Measurements from ENCODE around the gene WFIKKN1.
A peak's percentile ranks its signal among the peaks of the same experiment; 100 is the strongest.

WFIKKN1 gene

GRCh38 chr16:640614-641013, 9.8 kb downstream of the WFIKKN1 start:
- Histone ChIP-seq H3K9me3 (ENCODE audit: severe bottlenecking) (no peaks in the 10 kb centered on the region), H3K36me3 (no peaks in the 10 kb centered on the region; the same call in 1 of the 2 replicates), H3K4me3 (ENCODE audit: low read depth, low read length) (no peak overlapping the region; the same call in 1 of the 2 replicates), H3K27ac (no peak overlapping the region), H3K27me3 (ENCODE audit: insufficient read depth, low read depth, severe bottlenecking) (no peaks in the 10 kb centered on the region)
- no peak for TF ChIP-seq CTCF (IDR thresholded peaks at IDR 0.05; ENCODE audit: low read depth, low read length)
- no peak for DNase-seq

- Histone ChIP-seq H3K4me3 (ENCODE audit: low read depth, low read length) (peak within 1 kb of the TSS; percentile 58), H3K9me3 (ENCODE audit: severe bottlenecking) (no peaks in the 10 kb centered on the region), H3K36me3 (no peaks in the 10 kb centered on the region; the same call in 1 of the 2 replicates), H3K27me3 (ENCODE audit: insufficient read depth, low read depth, severe bottlenecking) (no peaks in the 10 kb centered on the region), H3K27ac (peak within 1 kb of the TSS; percentile 80)
- DNase-seq: peak; percentile 85
- TF ChIP-seq CTCF (IDR thresholded peaks at IDR 0.05; ENCODE audit: low read depth, low read length): no peak
These were observed 10.8 kb downstream of the WFIKKN1 start, which contains the start of gene MCRIP2 for GRCh38 chr16:641326-642188. TSS of gene MCRIP2 (plus strand) at chr16:641828. CDS start at chr16:641992, 164 bp downstream.

- H3K27me3 ChIP-seq (ENCODE audit: insufficient read depth, low read depth, severe bottlenecking): no peaks in the 10 kb centered on the region
- H3K27ac ChIP-seq: peak overlapping the region; percentile 27; the same call in 1 of the 2 replicates
- H3K9me3 ChIP-seq (ENCODE audit: severe bottlenecking): no peaks in the 10 kb centered on the region
- peak; percentile 42 for DNase-seq
- no peaks in the 10 kb centered on the region; the same call in 1 of the 2 replicates for H3K36me3 ChIP-seq
- peak overlapping the region; percentile 58 for H3K4me3 ChIP-seq (ENCODE audit: low read depth, low read length)
- TF ChIP-seq CTCF (IDR thresholded peaks at IDR 0.05; ENCODE audit: low read depth, low read length): no peak
These were observed 11.6 kb downstream of the WFIKKN1 start for GRCh38 chr16:642189-643049.

- Histone ChIP-seq H3K9me3 (ENCODE audit: severe bottlenecking) (no peaks in the 10 kb centered on the region), H3K27ac (no peak overlapping the region), H3K27me3 (ENCODE audit: insufficient read depth, low read depth, severe bottlenecking) (no peaks in the 10 kb centered on the region), H3K36me3 (no peaks in the 10 kb centered on the region; the same call in 1 of the 2 replicates), H3K4me3 (ENCODE audit: low read depth, low read length) (no peak overlapping the region)
- DNase-seq: no peak
- TF ChIP-seq CTCF (IDR thresholded peaks at IDR 0.05; ENCODE audit: low read depth, low read length): no peak
These were observed 12.2 kb downstream of the WFIKKN1 start for GRCh38 chr16:643050-643368.

GRCh38 chr16:644556-644955, 13.8 kb downstream of the WFIKKN1 start:
- no peak for TF ChIP-seq CTCF (IDR thresholded peaks at IDR 0.05; ENCODE audit: low read depth, low read length)
- H3K9me3 ChIP-seq (ENCODE audit: severe bottlenecking): no peaks in the 10 kb centered on the region
- H3K4me3 ChIP-seq (ENCODE audit: low read depth, low read length): no peak overlapping the region
- DNase-seq: no peak
- H3K27ac ChIP-seq: no peak overlapping the region
- H3K27me3 ChIP-seq (ENCODE audit: insufficient read depth, low read depth, severe bottlenecking): no peaks in the 10 kb centered on the region
- no peaks in the 10 kb centered on the region; the same call in 1 of the 2 replicates for H3K36me3 ChIP-seq

All from WERI-Rb-1 (cell line).